Common myeloid progenitor, CD34-positive (primary cell): ENCODE measurements around the gene SETD6.

Source experiments
- CTCF ChIA-PET: fragments of 350-600 bp; sonication (Branson Sonifier 250); formaldehyde crosslinking; loops from one replicate; lab custom pipeline; 2021; ENCODE audit warnings: antibody characterized with exemption; lab: Charles Lee
- POLR2A ChIA-PET: fragments of 350-600 bp; sonication (Branson Sonifier 250); formaldehyde crosslinking; loops from one replicate; lab custom pipeline; 2021; ENCODE audit warnings: antibody characterized with exemption; lab: Charles Lee
- DNase-seq, 3 donors: peaks; one replicate each; pipeline versions ENCODE4 v3.0.0 to v3.0.0-alpha.2; 2013
- H3K27ac ChIP-seq, 2 experiments: 1 replicate in 1 of 2; 2 replicates in 1 of 2; pipeline ENCODE4 v1.7.0; 2013; ENCODE audit warnings: inconsistent platforms in 2 of 2, low read length in 2 of 2, mild to moderate bottlenecking in 2 of 2, low read depth in 1 of 2, moderate library complexity in 1 of 2; ENCODE audit not compliant: severe bottlenecking in 2 of 2, insufficient read depth in 1 of 2, poor library complexity in 1 of 2
- H3K27me3 ChIP-seq, 5 experiments: replicated peaks in 2 of 5; 1 replicate in 3 of 5; 2 replicates in 2 of 5; pipeline versions ENCODE4 v1.6.1 to v1.7.0; 2013; ENCODE audit warnings: low read length in 4 of 5, mild to moderate bottlenecking in 2 of 5, moderate library complexity in 2 of 5, inconsistent platforms in 1 of 5; ENCODE audit not compliant: insufficient read depth in 5 of 5, control insufficient read depth in 4 of 5
- H3K36me3 ChIP-seq, 4 experiments: 1 replicate in 2 of 4; 2 replicates in 2 of 4; pipeline versions ENCODE4 v1.6.1 to v1.7.0; 2013; ENCODE audit warnings: low read length in 3 of 4, control low read depth in 1 of 4, mild to moderate bottlenecking in 1 of 4; ENCODE audit not compliant: control insufficient read depth in 4 of 4, insufficient read depth in 4 of 4
- H3K4me1 ChIP-seq, 4 experiments: 1 replicate in 3 of 4; 2 replicates in 1 of 4; pipeline versions ENCODE4 v1.6.1 to v1.7.1; 2013; ENCODE audit warnings: low read length in 3 of 4, mild to moderate bottlenecking in 3 of 4, control low read depth in 1 of 4, inconsistent platforms in 1 of 4, moderate library complexity in 1 of 4; ENCODE audit not compliant: control insufficient read depth in 4 of 4, insufficient read depth in 4 of 4; ENCODE audit errors: control extremely low read depth in 1 of 4
- H3K4me3 ChIP-seq, 7 experiments: 1 replicate in 4 of 7; 2 replicates in 3 of 7; pipeline versions ENCODE4 v1.5.1 to v1.7.0; 2013; ENCODE audit warnings: mild to moderate bottlenecking in 7 of 7, low read length in 6 of 7, moderate library complexity in 6 of 7, inconsistent platforms in 2 of 7, low read depth in 2 of 7, control low read depth in 1 of 7; ENCODE audit not compliant: insufficient read depth in 4 of 7, control insufficient read depth in 1 of 7; ENCODE audit errors: extremely low read depth in 1 of 7
- H3K9me3 ChIP-seq, 5 experiments: 1 replicate in 4 of 5; 2 replicates in 1 of 5; pipeline versions ENCODE4 v1.6.1 to v1.7.1; 2013; ENCODE audit warnings: low read length in 4 of 5, mild to moderate bottlenecking in 2 of 5, inconsistent platforms in 1 of 5, low read depth in 1 of 5, moderate library complexity in 1 of 5; ENCODE audit not compliant: control insufficient read depth in 4 of 5, insufficient read depth in 2 of 5; ENCODE audit errors: control extremely low read depth in 1 of 5
- WGBS: methylation state at CpG from one replicate; pipeline ENCODE4 v1.1.5; 2013; ENCODE audit not compliant: insufficient coverage; 5-methylcytosine and 5-hydroxymethylcytosine counted together

Gene SETD6

GRCh38 chr16:58492735-58493134, 22.6 kb upstream of the SETD6 start:
- Histone ChIP-seq H3K4me3 (no peak overlapping the region), H3K27ac (no peak overlapping the region), H3K27me3 (peaks cover 0 to 2% (median 0%) of the 10 kb centered on the region in 5 experiments), H3K4me1 (peaks cover 0 to 10% (median 4%) of the 10 kb centered on the region in 4 experiments), H3K9me3 (no peaks in the 10 kb centered on the region), H3K36me3 (no peaks in the 10 kb centered on the region)
- ChIA-PET CTCF (interaction anchor here (0.7 to 3.6 kb wide), 5 partner anchors 12 to 156 kb away, joined by 3 to 23 read pairs (median 4); no protein-coding TSS in a partner anchor), POLR2A (interaction anchor here (0.7 kb wide), 1 partner anchor 172 kb away, joined by 3 read pairs; no protein-coding TSS in a partner anchor)
- 65% methylated on average over 5 of the region's 5 CpGs for WGBS
- no peak for DNase-seq

GRCh38 chr16:58493756-58494431, 21.4 kb upstream of the SETD6 start:
- ChIA-PET POLR2A (no interaction called here), CTCF (interaction anchor here (0.6 to 3.6 kb wide), 9 partner anchors 13 to 159 kb away, joined by 3 to 23 read pairs (median 5); no protein-coding TSS in a partner anchor)
- H3K36me3 ChIP-seq, result no peaks in the 10 kb centered on the region
- peak in 1 of 3 donors; percentile 25 for DNase-seq
- no peak overlapping the region for H3K4me3 ChIP-seq
- H3K27ac ChIP-seq, result no peak overlapping the region
- H3K4me1 ChIP-seq, result peaks cover 0 to 10% (median 4%) of the 10 kb centered on the region in 4 experiments
- 83% methylated on average over 20 of the region's 20 CpGs for WGBS
- peaks cover 0 to 5% (median 0%) of the 10 kb centered on the region in 5 experiments for H3K27me3 ChIP-seq
- no peaks in the 10 kb centered on the region for H3K9me3 ChIP-seq

- Histone ChIP-seq H3K9me3 (no peaks in the 10 kb centered on the region), H3K27ac (no peak overlapping the region), H3K4me1 (peaks cover 0 to 11% (median 5%) of the 10 kb centered on the region in 4 experiments), H3K4me3 (peak overlapping the region in 2 of 7 experiments; percentile 14 to 32), H3K36me3 (no peaks in the 10 kb centered on the region), H3K27me3 (peaks cover 0 to 13% (median 2%) of the 10 kb centered on the region in 5 experiments)
- POLR2A ChIA-PET, result no interaction called here
- peak; percentile 98 to 99 (median 98) for DNase-seq
- WGBS, result 0% methylated on average over 8 of the region's 8 CpGs
- CTCF ChIA-PET, result interaction anchor here (0.6 to 3.6 kb wide), 11 partner anchors 10 to 386 kb away, joined by 3 to 23 read pairs (median 5); no protein-coding TSS in a partner anchor
Measured at GRCh38 chr16:58494981-58495520, 20.3 kb upstream of the SETD6 start.

- Histone ChIP-seq H3K27ac (no peak overlapping the region), H3K4me3 (peak overlapping the region in 2 of 7 experiments; percentile 14 to 32), H3K9me3 (no peaks in the 10 kb centered on the region), H3K27me3 (peaks cover 0 to 19% (median 8%) of the 10 kb centered on the region in 5 experiments), H3K36me3 (no peaks in the 10 kb centered on the region), H3K4me1 (peaks cover 0 to 18% (median 9%) of the 10 kb centered on the region in 4 experiments)
- no peak for DNase-seq
- CTCF ChIA-PET, result interaction anchor here (0.9 to 3.6 kb wide), 12 partner anchors 8 to 170 kb away, joined by 3 to 23 read pairs (median 4); no protein-coding TSS in a partner anchor
- WGBS, result 67% methylated on average over 22 of the region's 24 CpGs
- POLR2A ChIA-PET, result no interaction called here
Measured at GRCh38 chr16:58495521-58496331, 19.6 kb upstream of the SETD6 start.

- peaks cover 0 to 30% (median 20%) of the 10 kb centered on the region in 4 experiments for H3K4me1 ChIP-seq
- ChIA-PET POLR2A (no interaction called here), CTCF (interaction anchor here (0.9 to 1.1 kb wide), 2 partner anchors 17 to 159 kb away, joined by 3 read pairs; no protein-coding TSS in a partner anchor)
- no peak for DNase-seq
- H3K36me3 ChIP-seq, result no peaks in the 10 kb centered on the region
- no peak overlapping the region for H3K27ac ChIP-seq
- 100% methylated on average over 2 of the region's 2 CpGs for WGBS
- no peaks in the 10 kb centered on the region for H3K9me3 ChIP-seq
- H3K27me3 ChIP-seq, result peaks cover 0 to 37% (median 25%) of the 10 kb centered on the region in 5 experiments
- H3K4me3 ChIP-seq, result no peak overlapping the region
Measured at GRCh38 chr16:58497468-58497867, 17.8 kb upstream of the SETD6 start.

GRCh38 chr16:58497935-58498334, 17.4 kb upstream of the SETD6 start:
- Histone ChIP-seq H3K4me3 (no peak overlapping the region), H3K9me3 (no peaks in the 10 kb centered on the region), H3K36me3 (no peaks in the 10 kb centered on the region), H3K27ac (no peak overlapping the region), H3K27me3 (peaks cover 0 to 42% (median 25%) of the 10 kb centered on the region in 5 experiments), H3K4me1 (peaks cover 0 to 30% (median 20%) of the 10 kb centered on the region in 4 experiments)
- ChIA-PET CTCF (interaction anchor here (0.9 to 1.1 kb wide), 2 partner anchors 16 to 159 kb away, joined by 3 read pairs; no protein-coding TSS in a partner anchor), POLR2A (no interaction called here)
- 62% methylated on average over 5 of the region's 5 CpGs for WGBS
- DNase-seq, result no peak
